Activated CD8-positive, alpha-beta memory T cell treated with anti-CD3 and anti-CD28 coated beads for 4 hours (primary cell): ENCODE measurements around the gene RNF26.
A peak's percentile ranks its signal among the peaks of the same experiment; 100 is the strongest.

ENCODE experiments used
- DNase-seq, 2 donors: peaks; one replicate each; pipeline ENCODE4 v3.0.0-alpha.2; 2020; ENCODE audit warnings: low read depth in 2 of 2

Gene RNF26

GRCh38 chr11:119334174-119334930 is at the start of gene RNF26:
TSS of gene RNF26 (plus strand) at chr11:119334527. CDS start at chr11:119335123, 596 bp downstream.
- peak; percentile 87 to 92 for DNase-seq

- no peak for DNase-seq
Measured at GRCh38 chr11:119285431-119285830, 48.9 kb upstream of the RNF26 start.

DNA sequence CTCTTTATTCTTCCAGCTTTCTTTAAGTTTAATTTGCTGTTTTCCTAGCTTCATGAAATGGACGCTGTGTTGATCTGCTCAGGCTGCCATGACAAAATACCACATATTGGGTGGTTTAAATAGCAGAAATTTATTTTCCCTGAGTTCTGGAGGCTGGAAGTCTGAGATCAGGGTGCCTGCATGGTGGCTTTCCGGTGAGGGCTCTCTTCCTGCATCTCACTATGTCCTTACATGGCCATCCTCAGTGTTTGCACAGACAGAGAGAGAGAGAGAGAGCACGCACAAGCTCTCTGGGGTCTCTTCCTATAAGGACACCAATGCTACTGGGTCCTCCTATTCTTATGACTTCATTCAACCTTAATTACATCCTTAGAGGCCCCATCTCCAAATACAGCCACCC is 46.1 kb upstream of the RNF26 start:
- no peak for DNase-seq

DNA sequence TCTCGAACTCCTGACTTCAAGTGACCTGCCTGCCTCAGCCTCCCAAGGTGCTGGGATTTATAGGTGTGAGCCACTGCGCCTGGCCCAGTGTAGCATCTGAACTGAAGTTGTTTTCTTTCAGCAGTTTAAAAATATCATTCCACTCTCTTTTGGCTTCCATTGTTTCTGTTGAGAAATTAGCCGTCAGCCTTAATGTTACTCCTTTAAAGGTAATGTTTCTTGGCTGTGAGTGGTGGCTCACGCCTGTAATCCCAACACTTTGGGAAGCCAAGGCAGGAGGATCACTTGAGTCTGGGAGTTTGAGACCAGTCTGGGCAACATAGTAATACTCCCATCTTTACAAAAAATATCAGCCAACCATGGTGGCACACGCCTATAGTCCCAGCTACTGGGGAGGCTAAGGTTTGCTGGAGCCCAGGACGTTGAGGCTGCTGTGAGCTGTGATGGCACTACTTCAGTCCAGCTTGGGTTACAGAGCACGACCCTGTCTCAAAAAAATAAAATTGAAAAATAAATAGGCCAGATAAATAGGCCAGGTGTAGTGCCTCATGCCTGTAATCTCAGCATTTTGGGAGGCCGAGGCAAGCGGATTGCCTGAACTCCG is 43.3 kb upstream of the RNF26 start:
- DNase-seq = no peak

DNA sequence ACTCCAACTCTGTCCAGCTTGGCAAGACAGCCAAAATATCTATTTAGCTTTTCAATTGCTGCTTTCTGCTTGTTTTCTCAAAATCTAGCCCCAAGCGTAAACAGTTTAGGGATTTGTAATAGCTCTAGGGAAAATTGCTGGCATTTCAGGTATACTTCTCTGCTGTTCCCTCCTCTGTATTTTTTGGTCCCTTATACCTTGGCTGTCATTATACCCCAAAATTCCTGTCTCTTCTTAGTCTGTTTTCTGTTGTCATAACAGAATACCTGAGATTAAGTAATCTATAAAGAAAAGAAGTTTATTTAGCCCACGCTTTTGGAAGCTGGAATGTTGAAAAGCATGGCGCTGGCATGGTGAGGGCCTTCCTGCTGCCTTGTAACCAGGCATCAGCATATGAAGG is 40.9 kb upstream of the RNF26 start:
- no peak for DNase-seq

DNA sequence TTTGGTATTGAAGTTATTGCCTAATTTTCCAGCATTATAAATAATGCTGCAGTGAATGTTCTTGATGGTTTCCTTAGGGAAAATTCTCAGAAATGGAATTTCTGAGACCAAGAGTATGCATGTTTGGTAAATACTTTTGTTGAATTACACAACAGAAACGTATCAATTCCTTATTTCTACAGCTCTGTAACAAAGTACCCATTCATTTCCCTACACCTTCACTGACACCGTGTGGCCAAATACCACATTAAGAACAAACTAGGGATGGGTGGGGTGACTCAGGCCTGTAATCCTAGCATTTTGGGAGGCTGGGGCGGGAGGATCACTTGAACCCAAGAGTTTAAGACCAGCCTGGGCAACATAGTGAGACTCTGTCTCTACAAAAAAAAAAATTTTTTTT is 39.1 kb upstream of the RNF26 start:
- DNase-seq = no peak

- DNase-seq = no peak
Measured at GRCh38 chr11:119297938-119298337, 36.4 kb upstream of the RNF26 start.

- no peak for DNase-seq
Measured at GRCh38 chr11:119298726-119299125, 35.6 kb upstream of the RNF26 start.

DNA sequence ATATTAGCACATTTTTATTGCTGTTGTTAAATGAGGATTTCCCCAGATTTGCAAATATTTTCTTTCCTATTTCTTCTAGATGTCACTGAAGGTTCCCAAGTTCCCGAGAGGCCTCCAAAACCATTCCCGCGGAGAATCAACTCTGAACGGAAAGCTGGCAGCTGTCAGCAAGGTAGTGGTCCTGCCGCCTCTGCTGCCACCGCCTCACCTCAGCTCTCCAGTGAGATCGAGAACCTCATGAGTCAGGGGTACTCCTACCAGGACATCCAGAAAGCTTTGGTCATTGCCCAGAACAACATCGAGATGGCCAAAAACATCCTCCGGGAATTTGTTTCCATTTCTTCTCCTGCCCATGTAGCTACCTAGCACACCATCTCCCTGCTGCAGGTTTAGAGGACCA is 34.9 kb upstream of the RNF26 start:
- no peak for DNase-seq

- DNase-seq = no peak
Measured at GRCh38 chr11:119300198-119300964, 33.9 kb upstream of the RNF26 start.

DNA sequence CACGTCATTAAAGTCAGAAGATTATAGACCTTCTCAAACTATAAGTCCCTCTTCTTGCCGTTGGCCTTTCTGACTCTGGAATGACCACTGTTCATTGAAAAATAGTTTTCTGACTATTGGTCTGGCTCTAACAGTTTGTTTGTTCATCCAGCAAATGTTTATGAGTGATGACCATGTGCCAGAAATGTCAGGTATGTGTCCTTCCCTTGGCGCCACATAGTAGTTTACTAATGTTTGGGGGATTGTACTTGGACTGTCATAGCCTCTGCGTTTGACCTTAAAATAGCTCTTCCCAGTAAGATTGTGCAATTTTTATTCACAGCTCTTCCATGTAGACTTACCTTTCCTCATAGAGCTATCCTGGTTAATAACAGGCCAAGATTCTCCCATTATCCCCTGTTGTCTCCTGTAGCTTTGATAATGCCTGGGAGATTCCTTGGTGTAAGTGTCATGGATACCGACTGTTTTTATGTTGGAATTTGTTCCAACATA is 31.1 kb upstream of the RNF26 start:
- DNase-seq = no peak

DNA sequence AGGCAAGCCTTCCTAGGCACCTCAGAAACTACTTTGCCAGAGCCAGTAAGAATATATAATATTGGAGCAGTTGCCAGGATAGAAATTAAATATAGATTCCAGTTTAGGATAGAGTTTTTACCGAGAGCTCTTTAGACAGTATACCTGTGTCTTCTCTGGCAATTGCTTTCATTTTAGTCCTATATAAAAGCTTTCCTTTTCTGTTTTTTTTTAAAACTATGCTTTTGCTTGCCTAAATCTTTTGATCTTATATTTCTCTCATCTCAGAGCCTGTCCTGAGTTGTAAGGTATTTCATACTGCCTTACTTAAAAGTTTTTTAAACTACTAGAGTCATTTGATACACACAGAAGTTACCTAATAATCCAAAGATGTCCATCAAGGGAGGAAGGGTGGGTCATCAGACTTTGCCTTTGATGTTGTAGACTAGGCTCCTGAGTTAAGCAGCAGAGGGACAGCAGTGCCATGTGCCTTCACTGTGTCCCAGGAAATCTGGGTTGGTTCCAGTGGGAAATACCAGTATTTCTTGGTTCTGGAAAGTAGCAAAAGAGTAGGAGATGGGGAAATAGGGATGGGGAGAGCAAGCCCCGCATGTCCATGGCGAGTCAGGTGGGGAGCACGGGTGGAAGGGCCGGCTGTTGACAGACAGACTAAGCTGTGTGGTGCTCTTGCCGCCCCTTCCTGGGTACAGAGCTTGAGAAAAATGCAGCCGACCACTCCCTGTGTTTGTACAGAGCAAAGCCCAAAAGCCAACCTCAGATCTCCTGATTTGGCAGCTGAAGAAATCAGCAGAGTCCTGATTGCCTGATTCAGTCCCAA is 28.6 kb upstream of the RNF26 start:
- DNase-seq = no peak

GRCh38 chr11:119306373-119306890 is 27.9 kb upstream of the RNF26 start:
- DNase-seq = no peak

DNA sequence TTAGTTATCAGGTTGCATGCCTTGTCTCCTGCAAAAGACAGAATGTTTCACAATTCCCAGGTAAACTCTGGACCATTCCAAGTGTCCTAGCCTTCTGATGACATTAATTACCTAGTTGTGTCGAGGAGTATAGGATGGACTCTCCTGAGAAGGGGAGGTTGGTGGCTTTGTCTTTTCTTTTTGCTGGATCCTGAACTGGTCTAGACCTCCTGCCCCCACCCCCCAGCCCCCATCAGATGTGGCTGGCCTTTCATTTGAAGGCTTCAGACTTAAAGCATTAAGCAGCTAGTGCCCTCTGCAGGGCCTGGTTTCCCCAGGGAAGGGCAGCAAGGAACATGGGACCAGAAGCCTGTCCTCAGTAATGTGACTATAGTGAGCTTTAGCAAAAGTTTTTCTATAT is 27.1 kb upstream of the RNF26 start:
- DNase-seq = no peak

DNA sequence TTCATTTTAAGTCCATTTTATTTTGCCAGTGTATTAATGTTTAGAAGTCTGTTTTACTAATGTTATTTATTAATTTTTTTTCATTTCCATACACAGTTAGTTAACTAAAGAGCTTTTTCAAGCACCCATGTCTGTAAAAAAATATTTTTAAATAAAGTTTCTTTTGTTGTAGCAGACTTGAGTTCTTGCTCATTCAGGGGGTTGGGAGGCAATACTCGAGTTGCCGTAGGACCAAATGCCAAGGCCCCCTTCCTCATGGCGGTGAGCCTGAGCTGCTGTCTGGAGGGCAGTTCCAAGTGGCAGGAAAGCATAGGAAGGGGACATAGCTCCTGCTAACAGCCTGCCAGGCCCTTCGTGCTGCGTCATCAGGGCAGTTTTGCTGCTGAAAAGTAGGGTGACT is 26.4 kb upstream of the RNF26 start:
- DNase-seq = no peak

DNA sequence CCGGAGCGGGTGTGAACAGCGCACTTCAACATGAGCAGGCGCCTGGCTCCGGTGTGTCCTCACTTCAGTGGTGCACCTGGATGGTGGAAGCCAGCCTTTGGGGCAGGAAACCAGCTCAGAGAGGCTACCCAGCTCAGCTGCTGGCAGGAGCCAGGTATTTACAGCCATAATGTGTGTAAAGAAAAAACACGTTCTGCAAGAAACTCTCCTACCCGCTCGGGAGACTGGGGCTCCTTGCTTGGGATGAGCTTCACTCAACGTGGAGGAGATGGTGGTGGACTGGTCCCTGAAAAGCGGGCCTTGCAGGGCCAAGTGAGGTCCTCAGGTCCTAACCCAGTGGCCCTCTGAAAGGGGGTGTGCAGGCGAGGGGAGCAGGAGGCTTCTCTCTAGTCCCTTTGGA is 24.9 kb upstream of the RNF26 start:
- no peak for DNase-seq

- DNase-seq = no peak
Measured at GRCh38 chr11:119309953-119310681, 24.2 kb upstream of the RNF26 start.

DNA sequence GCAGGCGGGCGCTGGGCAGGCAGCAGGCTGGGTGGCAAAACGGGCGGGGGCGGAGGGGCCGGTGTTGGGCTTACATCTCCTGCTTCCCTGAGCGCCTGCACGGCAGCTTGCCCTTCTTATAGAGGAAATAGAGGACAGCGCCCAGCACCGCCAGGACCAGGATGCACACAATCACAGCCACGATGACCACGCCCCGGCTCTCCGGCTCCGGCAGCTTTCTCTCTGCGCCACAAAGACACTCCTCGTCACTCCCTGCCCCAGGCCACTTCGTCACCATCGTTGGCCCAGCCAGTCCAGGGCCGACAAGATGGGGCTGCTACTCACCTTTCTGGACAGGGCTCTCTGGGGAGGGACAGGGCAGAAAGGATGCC is 23.7 kb upstream of the RNF26 start:
- no peak for DNase-seq

- DNase-seq = no peak
Measured at GRCh38 chr11:119314726-119315125, 19.6 kb upstream of the RNF26 start.

DNA sequence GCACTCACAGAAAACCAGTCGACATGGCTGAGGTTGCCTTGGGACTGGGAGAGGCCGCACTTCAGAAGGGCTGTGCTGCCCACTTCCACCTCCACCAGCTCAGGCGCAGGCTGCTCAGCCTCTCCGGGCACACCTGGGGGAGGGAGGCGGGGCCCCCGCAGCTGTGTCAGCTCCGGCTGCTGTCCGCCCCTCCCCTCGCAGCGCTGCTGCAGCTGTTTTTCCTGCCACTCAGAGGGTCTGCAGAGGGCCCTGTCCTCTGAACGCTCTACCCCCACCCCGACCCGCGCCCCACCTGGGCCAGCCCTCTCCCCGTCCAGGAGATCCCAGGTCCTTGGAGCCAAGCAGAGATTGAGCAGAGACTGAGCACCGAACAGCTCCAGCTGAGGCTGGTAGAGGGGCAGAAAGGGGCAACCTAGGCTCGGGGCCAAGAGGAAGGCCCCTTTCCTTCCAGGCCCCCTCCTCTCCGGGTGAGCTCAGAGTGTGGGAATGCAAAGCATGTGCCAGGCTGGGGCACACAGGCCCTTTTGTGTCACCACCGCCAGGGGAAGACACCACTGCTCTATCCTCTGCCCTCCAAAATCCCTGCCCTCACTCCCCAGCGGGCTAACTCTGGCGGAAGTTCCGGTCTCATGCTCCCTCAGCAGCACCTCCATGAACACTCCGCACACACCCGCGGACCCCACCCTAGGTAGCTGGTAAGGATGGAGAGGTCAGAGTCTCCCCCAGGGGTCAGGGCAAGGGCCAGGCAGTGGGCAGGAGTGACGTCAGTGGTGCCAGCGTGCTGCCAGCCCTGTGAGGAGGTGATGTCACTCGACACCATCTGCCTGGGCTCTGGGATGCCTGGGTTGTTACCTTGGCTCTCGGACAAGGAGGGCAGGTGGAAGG is 19.0 kb upstream of the RNF26 start:
- peak in 1 of 2 donors; percentile 30 for DNase-seq
